ENCODE results near the gene ADCY9.
"Not testable (repeated sequence)": the region's sequence is repeated elsewhere in the genome, so short reads cannot be mapped to it uniquely, and the experiment has no call there.

The ADCY9 gene

GRCh38 chr16:3968551-3968950, 147.7 kb downstream of the ADCY9 start:
- DNase-seq, result no peak

- DNase-seq, result no peak
Observed at GRCh38 chr16:3966681-3967080, 149.6 kb downstream of the ADCY9 start.

GRCh38 chr16:3965781-3966582, 150.3 kb downstream of the ADCY9 start:
- no peak for DNase-seq

- no peak for DNase-seq
Observed at GRCh38 chr16:3965306-3965705, 150.9 kb downstream of the ADCY9 start.

- no peak for DNase-seq
Observed at GRCh38 chr16:3964686-3965290, 151.5 kb downstream of the ADCY9 start.

- DNase-seq, result no peak
Observed at GRCh38 chr16:3963886-3964685, 152.2 kb downstream of the ADCY9 start.

- no peak for DNase-seq
Observed at GRCh38 chr16:3963203-3963602, 153.0 kb downstream of the ADCY9 start.

GRCh38 chr16:3961449-3961849, 154.8 kb downstream of the ADCY9 start:
- no peak for DNase-seq

- not testable (repeated sequence) for DNase-seq
Observed at GRCh38 chr16:3959926-3960590, 156.2 kb downstream of the ADCY9 start.

- no peak for DNase-seq
Observed at GRCh38 chr16:3959148-3959547, 157.1 kb downstream of the ADCY9 start.

- no peak for DNase-seq
Observed at GRCh38 chr16:3957344-3957980, 158.8 kb downstream of the ADCY9 start.

- DNase-seq, result no peak
Observed at GRCh38 chr16:3954411-3954921, 161.8 kb downstream of the ADCY9 start.

GRCh38 chr16:3953728-3954410, 162.4 kb downstream of the ADCY9 start:
- DNase-seq, result no peak

- DNase-seq, result no peak
Observed at GRCh38 chr16:3952737-3953131, 163.5 kb downstream of the ADCY9 start.

- DNase-seq, result no peak
Observed at GRCh38 chr16:3951861-3952736, 164.1 kb downstream of the ADCY9 start.

- not testable (repeated sequence) for DNase-seq
Observed at GRCh38 chr16:3951380-3951779, 164.9 kb downstream of the ADCY9 start.

- peak; percentile 52 for DNase-seq
Observed at GRCh38 chr16:3950343-3951193, 165.7 kb downstream of the ADCY9 start.

- no peak for DNase-seq
Observed at GRCh38 chr16:3949946-3950342, 166.3 kb downstream of the ADCY9 start.

- no peak for DNase-seq
Observed at GRCh38 chr16:3949287-3949686, 167.0 kb downstream of the ADCY9 start.
